Stimulated activated CD8-positive, alpha-beta memory T cell treated with anti-CD3 and anti-CD28 coated beads, Interleukin-15, amount 100 ng/mL, for 1 hour (primary cell): Measurements from ENCODE around the gene PTPRD.

Experiments used
- DNase-seq: peaks from one replicate; pipeline ENCODE4 v3.0.0-alpha.2; 2020; ENCODE audit warnings: low read depth

The PTPRD gene

GRCh38 chr9:10052916-10053315, 559.9 kb downstream of the PTPRD start:
- DNase-seq: no peak

- no peak for DNase-seq
Observed at GRCh38 chr9:10052181-10052580, 560.6 kb downstream of the PTPRD start.

- no peak for DNase-seq
Observed at GRCh38 chr9:10050016-10050415, 562.8 kb downstream of the PTPRD start.

- DNase-seq: no peak
Observed at GRCh38 chr9:10048994-10049393, 563.8 kb downstream of the PTPRD start.

GRCh38 chr9:10045598-10045997, 567.2 kb downstream of the PTPRD start:
- no peak for DNase-seq

- DNase-seq: no peak
Observed at GRCh38 chr9:10041726-10042229, 571.0 kb downstream of the PTPRD start.

- DNase-seq: no peak
Observed at GRCh38 chr9:10036095-10036494, 576.7 kb downstream of the PTPRD start.

- DNase-seq: no peak
Observed at GRCh38 chr9:10032166-10032565, 580.6 kb downstream of the PTPRD start.

- no peak for DNase-seq
Observed at GRCh38 chr9:10026443-10026984, 586.3 kb downstream of the PTPRD start.

GRCh38 chr9:10015755-10016154, 597.0 kb downstream of the PTPRD start:
- DNase-seq: no peak

- DNase-seq: no peak
Observed at GRCh38 chr9:10014889-10015288, 597.9 kb downstream of the PTPRD start.

GRCh38 chr9:10009401-10009800, 603.4 kb downstream of the PTPRD start:
- DNase-seq: no peak

- no peak for DNase-seq
Observed at GRCh38 chr9:10008101-10008799, 604.6 kb downstream of the PTPRD start.

GRCh38 chr9:10007356-10007755, 605.4 kb downstream of the PTPRD start:
- DNase-seq: no peak

- no peak for DNase-seq
Observed at GRCh38 chr9:10005206-10005605, 607.6 kb downstream of the PTPRD start.

GRCh38 chr9:10003047-10003446, 609.8 kb downstream of the PTPRD start:
- DNase-seq: no peak

- no peak for DNase-seq
Observed at GRCh38 chr9:10000669-10001068, 612.1 kb downstream of the PTPRD start.

GRCh38 chr9:9998491-9999287, 614.1 kb downstream of the PTPRD start:
- no peak for DNase-seq

GRCh38 chr9:9997585-9997984, 615.2 kb downstream of the PTPRD start:
- no peak for DNase-seq

- no peak for DNase-seq
Observed at GRCh38 chr9:9996259-9996658, 616.5 kb downstream of the PTPRD start.

- DNase-seq: no peak
Observed at GRCh38 chr9:9992936-9993335, 619.9 kb downstream of the PTPRD start.

GRCh38 chr9:9973062-9973461, 639.7 kb downstream of the PTPRD start:
- DNase-seq: no peak

GRCh38 chr9:9970514-9970913, 642.3 kb downstream of the PTPRD start:
- no peak for DNase-seq
